Mononuclear cell (primary cell): ENCODE measurements around the gene REPS1. TPM values are rescaled to one million over a fixed set of nuclear protein-coding genes. Genes with fewer than 3 reads are reported as not detected.
"Not testable (repeated sequence)": the region's sequence is repeated elsewhere in the genome, so short reads cannot be mapped to it uniquely, and the experiment has no call there.

Experiments used
- H3K27me3 ChIP-seq: 2 replicates; pipeline ENCODE4 v1.6.0; 2011; ENCODE audit warnings: low read length, control low read depth; ENCODE audit not compliant: insufficient read depth
- H3K4me1 ChIP-seq: 2 replicates; pipeline ENCODE4 v1.5.1; 2011; ENCODE audit warnings: mild to moderate bottlenecking, low read length, control low read depth; ENCODE audit not compliant: insufficient read depth
- H3K4me3 ChIP-seq: 2 replicates; pipeline ENCODE4 v1.5.1; 2011; ENCODE audit warnings: mild to moderate bottlenecking, low read length, moderate library complexity
- H3K9me3 ChIP-seq: 2 replicates; pipeline ENCODE4 v1.5.1; 2011; ENCODE audit warnings: low read depth, mild to moderate bottlenecking, control low read depth, low read length
- total RNA-seq: library from RNA; depleted of rRNA; stranded (reverse); fragments of >200 nt; gene quantifications from one replicate; pipeline ENCODE4 v1.2.3, GENCODE V29; 2012

REPS1 gene
- total RNA-seq, 1 donor, result 62.8 TPM

DNA sequence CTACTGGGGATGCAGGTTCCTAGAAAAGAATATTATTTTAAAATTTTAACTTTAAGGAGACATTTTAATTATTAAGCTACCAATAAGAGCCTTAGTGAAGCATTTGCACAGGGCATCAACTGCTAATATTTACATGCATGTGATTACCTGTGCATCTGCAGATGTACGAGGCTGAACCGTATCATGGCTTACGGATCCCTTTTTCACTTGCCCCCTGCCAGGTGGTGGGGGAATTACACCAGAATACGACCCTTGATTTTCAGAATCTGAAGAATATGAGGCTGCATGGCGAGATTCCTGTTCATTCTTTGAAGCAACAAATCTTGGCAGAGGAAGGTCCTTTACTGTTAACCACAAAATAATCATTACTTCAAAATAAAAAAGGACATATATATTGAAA, 42.7 kb downstream of the REPS1 start:
- Histone ChIP-seq H3K9me3 (no peaks in the 10 kb centered on the region), H3K27me3 (no peaks in the 10 kb centered on the region), H3K4me3 (no peak overlapping the region), H3K4me1 (no peaks in the 10 kb centered on the region)

DNA sequence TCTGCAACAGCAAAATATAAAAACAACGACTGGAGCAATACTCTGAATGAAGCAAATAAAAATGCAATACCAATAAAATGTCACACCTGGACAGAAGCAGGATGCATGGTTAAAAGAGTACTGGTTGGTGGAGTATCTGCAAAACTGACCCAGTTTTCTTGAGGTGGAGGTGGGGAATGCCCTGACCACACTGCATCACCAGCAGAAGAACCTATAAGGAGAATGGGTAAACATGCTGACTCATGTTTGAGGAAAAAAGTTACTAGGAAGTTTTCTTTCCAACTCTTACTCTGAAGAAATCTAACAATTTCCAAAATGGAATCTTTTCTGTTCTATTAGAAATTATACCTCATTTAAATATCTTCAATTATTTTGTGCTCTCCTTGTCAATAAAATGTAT, 43.6 kb downstream of the REPS1 start:
- no peaks in the 10 kb centered on the region for H3K27me3 ChIP-seq
- H3K4me1 ChIP-seq, result no peaks in the 10 kb centered on the region
- H3K4me3 ChIP-seq, result no peak overlapping the region
- H3K9me3 ChIP-seq, result no peaks in the 10 kb centered on the region

DNA sequence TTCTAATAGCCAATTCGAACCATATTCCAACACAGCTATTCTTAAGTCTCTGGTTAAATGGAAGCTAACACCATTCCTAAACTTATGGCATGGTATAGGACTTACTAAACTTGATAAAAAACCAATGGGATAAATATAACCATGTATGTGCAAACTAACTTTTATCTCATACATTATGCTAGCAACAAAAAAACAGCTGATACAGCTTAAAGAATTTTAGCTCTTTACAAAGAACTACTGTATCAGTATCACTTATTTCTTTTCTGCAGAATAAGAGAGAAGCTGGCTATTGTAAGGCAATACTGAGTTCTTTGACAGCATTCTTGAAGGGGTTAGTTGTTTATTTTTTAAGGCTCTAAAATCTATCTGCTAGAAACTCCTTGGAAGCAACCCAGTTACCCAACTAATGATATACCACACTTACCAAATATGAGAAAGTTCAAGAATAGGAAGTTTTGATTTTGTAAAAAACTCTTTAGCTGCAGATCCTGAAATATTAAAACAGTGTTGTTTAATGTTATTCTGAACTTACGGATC, 44.9 kb downstream of the REPS1 start:
- H3K9me3 ChIP-seq, result no peaks in the 10 kb centered on the region
- no peaks in the 10 kb centered on the region for H3K27me3 ChIP-seq
- H3K4me3 ChIP-seq, result no peak overlapping the region
- H3K4me1 ChIP-seq, result no peaks in the 10 kb centered on the region

- not testable (repeated sequence) for H3K4me1 ChIP-seq, H3K4me3 ChIP-seq, H3K9me3 ChIP-seq, H3K27me3 ChIP-seq
These were observed 51.2 kb downstream of the REPS1 start for GRCh38 chr6:138936873-138937272.

DNA sequence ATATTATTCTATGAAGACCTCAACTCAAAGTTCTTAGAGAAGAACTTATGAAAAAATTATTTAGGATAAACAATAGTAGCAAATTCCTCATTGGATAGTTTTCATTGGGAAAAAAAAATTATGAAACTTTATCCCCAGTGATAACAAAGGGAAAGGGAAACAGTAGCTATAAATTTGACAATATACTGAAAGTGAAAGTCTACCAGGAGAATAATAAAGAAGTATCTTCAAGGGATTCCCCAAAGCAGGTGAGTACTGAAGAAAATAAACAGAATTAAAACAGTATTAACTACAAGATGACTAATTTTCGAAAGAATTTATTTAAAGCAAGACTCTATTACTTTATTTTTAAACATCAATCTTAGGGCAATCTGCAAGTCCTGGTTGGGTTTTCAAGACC, 56.4 kb downstream of the REPS1 start:
- H3K4me3 ChIP-seq, result no peak overlapping the region
- no peaks in the 10 kb centered on the region for H3K27me3 ChIP-seq
- no peaks in the 10 kb centered on the region for H3K9me3 ChIP-seq
- H3K4me1 ChIP-seq, result no peaks in the 10 kb centered on the region

GRCh38 chr6:138926579-138926978, 61.5 kb downstream of the REPS1 start:
- Histone ChIP-seq H3K4me1 (no peaks in the 10 kb centered on the region), H3K27me3 (no peaks in the 10 kb centered on the region), H3K4me3 (no peak overlapping the region), H3K9me3 (no peaks in the 10 kb centered on the region)

GRCh38 chr6:138925806-138926205, 62.2 kb downstream of the REPS1 start:
- Histone ChIP-seq H3K27me3 (no peaks in the 10 kb centered on the region), H3K4me3 (no peak overlapping the region), H3K9me3 (no peaks in the 10 kb centered on the region), H3K4me1 (no peaks in the 10 kb centered on the region)

GRCh38 chr6:138923561-138923960, 64.5 kb downstream of the REPS1 start:
- Histone ChIP-seq H3K27me3 (no peaks in the 10 kb centered on the region), H3K9me3 (no peaks in the 10 kb centered on the region), H3K4me3 (no peak overlapping the region), H3K4me1 (no peaks in the 10 kb centered on the region)

DNA sequence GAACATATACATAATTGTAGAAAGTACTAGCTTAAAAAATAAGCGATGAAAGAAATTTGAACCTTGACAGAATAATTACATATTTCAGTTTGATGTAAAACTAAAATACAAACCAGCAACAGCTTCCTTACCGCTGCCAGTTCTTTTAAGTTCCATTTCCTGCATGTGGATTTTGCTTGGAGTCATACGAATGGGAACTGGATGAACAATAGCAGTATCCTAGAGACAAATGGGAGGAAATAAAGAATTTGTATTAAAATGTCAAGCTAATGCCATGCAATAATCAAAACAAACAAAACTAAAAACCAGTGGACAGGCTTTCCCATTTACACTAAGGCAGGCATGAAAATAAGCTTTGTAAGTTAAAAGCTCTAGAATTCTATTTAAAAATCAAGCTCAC, 67.1 kb downstream of the REPS1 start:
- no peaks in the 10 kb centered on the region for H3K4me1 ChIP-seq
- no peaks in the 10 kb centered on the region for H3K27me3 ChIP-seq
- no peaks in the 10 kb centered on the region for H3K9me3 ChIP-seq
- H3K4me3 ChIP-seq, result no peak overlapping the region

DNA sequence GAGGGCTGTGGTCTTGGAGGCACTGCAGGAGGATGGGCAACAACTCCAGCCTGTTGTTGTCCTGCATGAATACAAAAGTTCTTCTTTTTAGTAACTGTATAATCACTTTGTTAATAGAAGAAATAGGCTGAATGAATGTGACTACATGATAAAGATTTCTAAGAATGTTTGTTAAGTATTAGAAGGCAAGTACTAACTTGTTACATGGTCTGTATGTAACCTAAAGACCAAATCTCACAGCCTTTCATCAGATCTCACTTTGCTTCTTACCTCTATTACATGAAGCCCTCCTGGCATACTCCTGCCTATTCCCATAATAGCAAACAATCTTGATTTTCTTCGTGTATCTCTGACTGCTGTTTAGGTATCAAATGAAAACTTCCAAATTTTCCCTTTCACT, 73.4 kb downstream of the REPS1 start:
- no peaks in the 10 kb centered on the region for H3K27me3 ChIP-seq

DNA sequence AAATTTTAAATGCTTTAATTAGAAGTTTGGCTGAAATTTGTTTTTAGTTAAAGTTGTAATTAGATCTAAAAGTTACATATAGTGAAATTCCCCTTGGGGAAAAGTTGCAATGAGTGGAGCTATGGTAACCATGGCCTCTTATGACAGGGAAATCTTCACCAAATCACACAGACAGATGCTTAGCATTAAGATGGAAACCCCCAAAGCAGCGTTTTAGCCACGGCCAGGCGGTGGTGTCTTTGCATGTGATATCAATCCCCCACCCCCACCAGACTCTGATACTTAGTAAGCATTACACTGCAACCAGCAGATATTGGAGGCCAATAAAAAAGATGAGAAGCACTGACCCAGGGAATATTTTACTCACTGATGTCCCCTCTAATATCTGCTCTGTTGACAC, 75.7 kb downstream of the REPS1 start:
- Histone ChIP-seq H3K9me3 (no peaks in the 10 kb centered on the region), H3K4me3 (no peak overlapping the region), H3K27me3 (no peaks in the 10 kb centered on the region), H3K4me1 (no peaks in the 10 kb centered on the region)

More for the DNA sequence above, 73.4 kb downstream of the REPS1 start:
- Histone ChIP-seq H3K4me3 (no peak overlapping the region), H3K9me3 (no peaks in the 10 kb centered on the region), H3K4me1 (no peaks in the 10 kb centered on the region)

DNA sequence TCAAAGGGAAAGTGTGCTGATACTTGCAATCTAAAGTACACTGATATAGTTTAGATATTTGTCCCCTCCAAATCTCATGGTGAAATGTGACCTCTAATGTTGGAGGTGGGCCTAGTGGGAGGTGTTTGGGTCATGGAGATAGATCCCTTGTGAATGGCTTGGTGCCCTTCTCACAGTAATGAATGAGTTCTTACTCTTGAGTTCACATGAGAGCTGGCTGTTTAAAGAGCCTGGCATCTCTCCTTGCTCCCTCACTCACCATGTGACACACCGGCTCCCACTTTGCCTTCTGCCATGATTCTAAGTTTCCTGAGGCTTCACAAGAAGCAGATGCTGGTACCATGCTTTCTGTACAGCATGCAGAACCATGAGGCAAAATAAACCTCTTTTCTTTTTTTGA, 78.1 kb downstream of the REPS1 start:
- H3K4me3 ChIP-seq, result no peak overlapping the region
- no peaks in the 10 kb centered on the region for H3K4me1 ChIP-seq
- no peaks in the 10 kb centered on the region for H3K27me3 ChIP-seq
- no peaks in the 10 kb centered on the region for H3K9me3 ChIP-seq

- no peak overlapping the region for H3K4me3 ChIP-seq
- no peaks in the 10 kb centered on the region for H3K9me3 ChIP-seq
- H3K4me1 ChIP-seq, result no peaks in the 10 kb centered on the region
- H3K27me3 ChIP-seq, result no peaks in the 10 kb centered on the region
These were observed 78.5 kb downstream of the REPS1 start for GRCh38 chr6:138909511-138909910.

GRCh38 chr6:138907167-138907566, 80.9 kb downstream of the REPS1 start:
- H3K9me3 ChIP-seq, result no peaks in the 10 kb centered on the region
- H3K4me1 ChIP-seq, result no peaks in the 10 kb centered on the region
- H3K27me3 ChIP-seq, result no peaks in the 10 kb centered on the region
- H3K4me3 ChIP-seq, result no peak overlapping the region

DNA sequence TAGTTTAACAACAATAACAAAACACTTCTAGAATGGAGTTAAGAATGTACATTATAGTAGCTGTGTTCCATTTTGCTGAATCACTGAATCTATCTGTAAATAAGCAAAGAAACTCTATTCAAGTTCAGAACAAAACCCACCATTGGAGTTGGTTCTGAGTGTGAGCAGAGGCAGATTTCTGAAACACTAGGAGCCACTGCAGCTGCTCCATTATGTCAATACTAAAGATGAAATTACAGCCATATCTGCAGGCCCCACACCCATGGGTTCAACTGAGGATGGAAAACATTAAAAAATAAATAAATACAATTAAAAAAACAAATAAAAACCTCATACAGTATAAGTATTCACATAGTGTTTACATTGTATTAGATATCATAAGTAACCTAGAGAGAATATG, 91.0 kb downstream of the REPS1 start:
- Histone ChIP-seq H3K4me3 (no peak overlapping the region), H3K4me1 (no peaks in the 10 kb centered on the region), H3K9me3 (no peaks in the 10 kb centered on the region), H3K27me3 (no peaks in the 10 kb centered on the region)

- no peaks in the 10 kb centered on the region for H3K4me1 ChIP-seq
- no peak overlapping the region for H3K4me3 ChIP-seq
- H3K9me3 ChIP-seq, result no peaks in the 10 kb centered on the region
- H3K27me3 ChIP-seq, result no peaks in the 10 kb centered on the region
These were observed 91.8 kb downstream of the REPS1 start for GRCh38 chr6:138896104-138896756.
